ENCODE data around the gene PSME3.

PSME3 gene

GRCh38 chr17:42792545-42792944 is 40.7 kb upstream of the PSME3 start:
- Histone ChIP-seq H4K20me1 (ENCODE audit: insufficient read depth, low read length) (no peaks in the 10 kb centered on the region), H3K4me2 (ENCODE audit: insufficient read depth, low read length) (no peak overlapping the region), H2AFZ (ENCODE audit: low read depth, low read length) (no peak overlapping the region), H3K79me2 (ENCODE audit: insufficient read depth, low read length) (peaks cover 6% of the 10 kb centered on the region), H3K9ac (ENCODE audit: low read depth, low read length) (no peak overlapping the region), H3K27ac (ENCODE audit: low read length) (no peak overlapping the region), H3K4me3 (ENCODE audit: low read depth in 1 of 2, low read length in 2 of 2) (no peak overlapping the region), H3K9me3 (ENCODE audit: insufficient read depth, low read length, severe bottlenecking) (no peaks in the 10 kb centered on the region), H3K27me3 (ENCODE audit: insufficient read depth, low read length, poor library complexity) (no peaks in the 10 kb centered on the region), H3K36me3 (ENCODE audit: insufficient read depth, low read length) (peaks cover 14% of the 10 kb centered on the region), H3K4me1 (ENCODE audit: insufficient read depth, low read length) (peaks cover 10% of the 10 kb centered on the region)
- DNase-seq = no peak
- TF ChIP-seq CTCF (IDR thresholded peaks at IDR 0.05; ENCODE audit: borderline replicate concordance, extremely low read depth, low read length, poor library complexity, severe bottlenecking) = no peak
- TF ChIP-seq EZH2 (IDR thresholded peaks at IDR 0.05; ENCODE audit: borderline replicate concordance, low read depth, low read length, severe bottlenecking) = no peak
- ATAC-seq (ENCODE audit: insufficient read depth, low read depth) = no peak

DNA sequence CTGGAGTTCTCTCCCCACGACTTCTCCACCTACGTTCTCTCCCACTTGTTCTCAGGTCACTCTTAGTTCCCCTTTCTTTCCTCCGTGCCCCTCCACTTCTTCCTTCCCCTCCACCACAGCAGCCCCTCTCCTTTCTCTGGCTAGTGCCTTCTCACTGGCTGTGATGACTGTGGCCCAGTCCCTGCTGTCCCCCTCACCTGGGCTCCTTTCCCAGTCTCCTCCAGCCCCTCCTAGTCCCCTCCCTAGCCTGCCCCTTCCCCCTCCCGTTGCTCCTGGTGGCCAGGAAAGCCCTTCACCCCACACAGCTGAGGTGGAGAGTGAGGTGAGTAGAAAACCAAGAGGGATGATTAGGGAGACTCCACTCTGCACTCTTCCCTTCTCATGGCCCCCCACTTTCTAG is 38.1 kb upstream of the PSME3 start:
- peaks cover 27% of the 10 kb centered on the region for H3K4me1 ChIP-seq (ENCODE audit: insufficient read depth, low read length)
- no peak for DNase-seq
- no peak overlapping the region for H2AFZ ChIP-seq (ENCODE audit: low read depth, low read length)
- peaks cover 19% of the 10 kb centered on the region for H3K79me2 ChIP-seq (ENCODE audit: insufficient read depth, low read length)
- ATAC-seq (ENCODE audit: insufficient read depth, low read depth) = no peak
- no peak overlapping the region for H3K4me2 ChIP-seq (ENCODE audit: insufficient read depth, low read length)
- H3K9me3 ChIP-seq (ENCODE audit: insufficient read depth, low read length, severe bottlenecking) = no peaks in the 10 kb centered on the region
- no peaks in the 10 kb centered on the region for H3K27me3 ChIP-seq (ENCODE audit: insufficient read depth, low read length, poor library complexity)
- TF ChIP-seq EZH2 (IDR thresholded peaks at IDR 0.05; ENCODE audit: borderline replicate concordance, low read depth, low read length, severe bottlenecking) (no peak), CTCF (IDR thresholded peaks at IDR 0.05; ENCODE audit: borderline replicate concordance, extremely low read depth, low read length, poor library complexity, severe bottlenecking) (no peak)
- peaks cover 14% of the 10 kb centered on the region for H3K36me3 ChIP-seq (ENCODE audit: insufficient read depth, low read length)
- H3K27ac ChIP-seq (ENCODE audit: low read length) = no peak overlapping the region
- no peaks in the 10 kb centered on the region for H4K20me1 ChIP-seq (ENCODE audit: insufficient read depth, low read length)
- no peak overlapping the region for H3K9ac ChIP-seq (ENCODE audit: low read depth, low read length)
- H3K4me3 ChIP-seq (ENCODE audit: low read depth in 1 of 2, low read length in 2 of 2) = no peak overlapping the region

GRCh38 chr17:42795465-42795864 is 37.7 kb upstream of the PSME3 start:
- Histone ChIP-seq H3K4me2 (ENCODE audit: insufficient read depth, low read length) (no peak overlapping the region), H3K79me2 (ENCODE audit: insufficient read depth, low read length) (peaks cover 19% of the 10 kb centered on the region), H3K27ac (ENCODE audit: low read length) (no peak overlapping the region), H2AFZ (ENCODE audit: low read depth, low read length) (no peak overlapping the region), H3K4me1 (ENCODE audit: insufficient read depth, low read length) (peaks cover 27% of the 10 kb centered on the region), H4K20me1 (ENCODE audit: insufficient read depth, low read length) (no peaks in the 10 kb centered on the region), H3K36me3 (ENCODE audit: insufficient read depth, low read length) (peaks cover 14% of the 10 kb centered on the region), H3K4me3 (ENCODE audit: low read depth in 1 of 2, low read length in 2 of 2) (no peak overlapping the region), H3K9me3 (ENCODE audit: insufficient read depth, low read length, severe bottlenecking) (no peaks in the 10 kb centered on the region), H3K27me3 (ENCODE audit: insufficient read depth, low read length, poor library complexity) (no peaks in the 10 kb centered on the region), H3K9ac (ENCODE audit: low read depth, low read length) (no peak overlapping the region)
- no peak for ATAC-seq (ENCODE audit: insufficient read depth, low read depth)
- no peak for TF ChIP-seq CTCF (IDR thresholded peaks at IDR 0.05; ENCODE audit: borderline replicate concordance, extremely low read depth, low read length, poor library complexity, severe bottlenecking)
- TF ChIP-seq EZH2 (IDR thresholded peaks at IDR 0.05; ENCODE audit: borderline replicate concordance, low read depth, low read length, severe bottlenecking) = no peak
- no peak for DNase-seq

All from DND-41 (cell line).